Endothelial cell of umbilical vein (primary cell): Measurements from ENCODE around the gene TUNAR.

ENCODE experiments used
- CTCF ChIP-seq, 2 donors: IDR thresholded peaks; 1 replicate in 1 of 2; 2 replicates in 1 of 2; pipeline ENCODE4 v1.5.1; 2011; ENCODE audit warnings: low read length in 2 of 2, mild to moderate bottlenecking in 2 of 2, moderate library complexity in 2 of 2, control low read depth in 1 of 2, inconsistent platforms in 1 of 2, low read depth in 1 of 2; ENCODE audit not compliant: insufficient read depth in 1 of 2; ENCODE audit errors: extremely low read depth in 1 of 2
- MYC ChIP-seq: IDR thresholded peaks from one replicate; pipeline ENCODE4 v1.6.1; 2011; ENCODE audit warnings: mild to moderate bottlenecking, low read depth, low read length
- POLR2AphosphoS5 ChIP-seq: IDR thresholded peaks from 2 replicates; pipeline ENCODE4 v1.6.1; 2012; ENCODE audit warnings: low read depth, mild to moderate bottlenecking, control low read depth, low read length, moderate library complexity; ENCODE audit not compliant: insufficient read depth

- TF ChIP-seq CTCF (IDR thresholded peaks at IDR 0.05; ENCODE audit: extremely low read depth in 1 of 2, insufficient read depth in 1 of 2, low read depth in 1 of 2, low read length in 2 of 2), result no peak
- no peak for TF ChIP-seq POLR2AphosphoS5
- no peak for TF ChIP-seq MYC
Measured at GRCh38 chr14:95869776-95870175, 6.9 kb upstream of the TUNAR start.
